Neuronal stem cell (in vitro differentiated cells): ENCODE measurements around the gene RNF214.

ENCODE experiments used
- DNase-seq: peaks from one replicate; pipeline ENCODE4 v3.0.0-alpha.2; 2013; ENCODE audit warnings: low spot score
- H2AFZ ChIP-seq: one replicate; pipeline ENCODE4 v1.6.1; 2013; ENCODE audit warnings: mild to moderate bottlenecking, low read length, inconsistent platforms
- H2AK5ac ChIP-seq: 2 replicates; pipeline ENCODE4 v1.6.1; 2013; ENCODE audit warnings: low read depth, mild to moderate bottlenecking, inconsistent platforms, low read length, moderate library complexity, mixed read lengths
- H2BK120ac ChIP-seq: 2 replicates; pipeline ENCODE4 v1.6.1; 2013; ENCODE audit warnings: low read depth, mild to moderate bottlenecking, inconsistent platforms, low read length, moderate library complexity, mixed read lengths
- H2BK12ac ChIP-seq: one replicate; pipeline ENCODE4 v1.6.1; 2013; ENCODE audit warnings: low read length, inconsistent platforms
- H2BK15ac ChIP-seq: 2 replicates; pipeline ENCODE4 v1.6.1; 2013; ENCODE audit warnings: mild to moderate bottlenecking, low read length, inconsistent platforms, mixed read lengths
- H2BK5ac ChIP-seq: one replicate; pipeline ENCODE4 v1.6.1; 2013; ENCODE audit warnings: inconsistent platforms, mild to moderate bottlenecking, low read length, moderate library complexity
- H3K14ac ChIP-seq: one replicate; pipeline ENCODE4 v1.6.1; 2013; ENCODE audit warnings: low read length, inconsistent platforms
- H3K18ac ChIP-seq: 2 replicates; pipeline ENCODE4 v1.6.1; 2013; ENCODE audit warnings: low read length, inconsistent platforms
- H3K23ac ChIP-seq: 2 replicates; pipeline ENCODE4 v1.6.1; 2013; ENCODE audit warnings: low read depth, mild to moderate bottlenecking, mixed read lengths, low read length, inconsistent platforms; ENCODE audit not compliant: poor library complexity
- H3K27ac ChIP-seq: replicated peaks from 3 replicates; pipeline ENCODE4 v1.5.1; 2013; ENCODE audit warnings: low read length, inconsistent platforms
- H3K27me3 ChIP-seq, 3 experiments: 2 replicates each; pipeline ENCODE4 v1.6.1; 2013; ENCODE audit warnings: low read length in 3 of 3, mild to moderate bottlenecking in 2 of 3, inconsistent platforms in 1 of 3, low read depth in 1 of 3, mixed read lengths in 1 of 3, moderate library complexity in 1 of 3; ENCODE audit not compliant: control insufficient read depth in 3 of 3, insufficient read depth in 3 of 3
- H3K36me3 ChIP-seq, 2 donors: replicated peaks in 1 of 2; 2 replicates each; pipeline ENCODE4 v1.6.1; 2013; ENCODE audit warnings: low read length in 2 of 2; ENCODE audit not compliant: control insufficient read depth in 2 of 2, insufficient read depth in 2 of 2
- H3K4ac ChIP-seq: 2 replicates; pipeline ENCODE4 v1.6.1; 2013; ENCODE audit warnings: inconsistent platforms, mild to moderate bottlenecking, low read length, moderate library complexity
- H3K4me1 ChIP-seq, 2 donors: 1 replicate in 1 of 2; 2 replicates in 1 of 2; pipeline ENCODE4 v1.6.1; 2013; ENCODE audit warnings: low read length in 2 of 2, low read depth in 1 of 2; ENCODE audit not compliant: control insufficient read depth in 2 of 2, insufficient read depth in 1 of 2
- H3K4me2 ChIP-seq: one replicate; pipeline ENCODE4 v1.6.1; 2013; ENCODE audit warnings: mild to moderate bottlenecking, low read length, inconsistent platforms; ENCODE audit not compliant: insufficient read depth, poor library complexity, severe bottlenecking
- H3K4me3 ChIP-seq, 2 donors: 2 replicates each; pipeline ENCODE4 v1.5.1; 2013; ENCODE audit warnings: low read length in 2 of 2, mild to moderate bottlenecking in 2 of 2, inconsistent platforms in 1 of 2, moderate library complexity in 1 of 2
- H3K79me1 ChIP-seq: one replicate; pipeline ENCODE4 v1.6.1; 2013; ENCODE audit warnings: low read depth, mild to moderate bottlenecking, inconsistent platforms, low read length, moderate library complexity
- H3K9ac ChIP-seq: one replicate; pipeline ENCODE4 v1.6.1; 2013; ENCODE audit warnings: mild to moderate bottlenecking, low read depth, low read length, inconsistent platforms; ENCODE audit not compliant: poor library complexity
- H3K9me3 ChIP-seq, 2 donors: replicated peaks in 1 of 2; 2 replicates each; pipeline versions ENCODE3 to v1.6.1; 2013; ENCODE audit warnings: low read length in 2 of 2, mild to moderate bottlenecking in 2 of 2, inconsistent platforms in 1 of 2, low read depth in 1 of 2, mixed read lengths in 1 of 2, moderate library complexity in 1 of 2; ENCODE audit not compliant: control insufficient read depth in 2 of 2, insufficient read depth in 1 of 2
- H4K8ac ChIP-seq: one replicate; pipeline ENCODE4 v1.6.1; 2013; ENCODE audit warnings: low read depth, mild to moderate bottlenecking, inconsistent platforms, low read length, moderate library complexity
- H4K91ac ChIP-seq: one replicate; pipeline ENCODE4 v1.6.1; 2013; ENCODE audit warnings: low read length, low read depth, mild to moderate bottlenecking, inconsistent platforms; ENCODE audit not compliant: poor library complexity
- WGBS, 2 donors: extraction: QIAGEN DNeasy Blood & Tissue Kit; methylation state at CpG; one replicate each; pipeline ENCODE4 v1.1.7; 2013; ENCODE audit warnings: missing lambda C conversion rate in 2 of 2, mixed read lengths in 1 of 2; ENCODE audit not compliant: insufficient read length in 2 of 2, insufficient replicate concordance in 1 of 2; ENCODE audit errors: extremely low coverage in 2 of 2; 5-methylcytosine and 5-hydroxymethylcytosine counted together

RNF214 gene

GRCh38 chr11:117191680-117192400 lies 40.6 kb upstream of the RNF214 start:
- H4K8ac ChIP-seq = no peak overlapping the region
- no peak overlapping the region for H2AK5ac ChIP-seq
- H3K4me1 ChIP-seq = no peaks in the 10 kb centered on the region
- H3K4me3 ChIP-seq = peak overlapping the region in 1 of 2 donors; percentile 49
- no peak overlapping the region for H3K27ac ChIP-seq
- peak overlapping the region; percentile 46 for H3K18ac ChIP-seq
- no peak overlapping the region for H3K4ac ChIP-seq
- no peak overlapping the region for H2AFZ ChIP-seq
- no peak overlapping the region for H3K14ac ChIP-seq
- no peak overlapping the region for H3K23ac ChIP-seq
- H3K79me1 ChIP-seq = no peaks in the 10 kb centered on the region
- H3K9ac ChIP-seq = peak overlapping the region; percentile 54
- no peak for DNase-seq
- H3K4me2 ChIP-seq = no peak overlapping the region
- H3K27me3 ChIP-seq = no peaks in the 10 kb centered on the region
- WGBS, 2 donors = no CpG with 5 or more reads among the region's 26 CpGs
- no peaks in the 10 kb centered on the region for H3K9me3 ChIP-seq
- H2BK15ac ChIP-seq = no peak overlapping the region
- peaks cover 18 to 46% of the 10 kb centered on the region in 2 donors for H3K36me3 ChIP-seq
- no peak overlapping the region for H2BK5ac ChIP-seq
- no peak overlapping the region for H2BK12ac ChIP-seq
- H2BK120ac ChIP-seq = no peak overlapping the region
- no peak overlapping the region for H4K91ac ChIP-seq

- Histone ChIP-seq H3K14ac (no peak overlapping the region), H4K91ac (no peak overlapping the region), H3K9me3 (no peaks in the 10 kb centered on the region), H3K27me3 (no peaks in the 10 kb centered on the region), H3K4me1 (peaks cover 0 to under 1% of the 10 kb centered on the region in 2 donors), H3K4ac (no peak overlapping the region), H3K9ac (no peak overlapping the region), H3K79me1 (no peaks in the 10 kb centered on the region), H3K4me3 (no peak overlapping the region), H3K18ac (no peak overlapping the region), H2BK5ac (no peak overlapping the region), H3K27ac (no peak overlapping the region), H3K23ac (peak overlapping the region; percentile 78), H2AFZ (no peak overlapping the region), H3K4me2 (no peak overlapping the region), H2AK5ac (no peak overlapping the region), H2BK12ac (no peak overlapping the region), H2BK15ac (no peak overlapping the region), H3K36me3 (peaks cover 16 to 43% of the 10 kb centered on the region in 2 donors), H2BK120ac (no peak overlapping the region), H4K8ac (no peak overlapping the region)
- no peak for DNase-seq
- no CpG with 5 or more reads among the region's 17 CpGs for WGBS, 2 donors
Observed at GRCh38 chr11:117192401-117192875, 40.0 kb upstream of the RNF214 start.

DNA sequence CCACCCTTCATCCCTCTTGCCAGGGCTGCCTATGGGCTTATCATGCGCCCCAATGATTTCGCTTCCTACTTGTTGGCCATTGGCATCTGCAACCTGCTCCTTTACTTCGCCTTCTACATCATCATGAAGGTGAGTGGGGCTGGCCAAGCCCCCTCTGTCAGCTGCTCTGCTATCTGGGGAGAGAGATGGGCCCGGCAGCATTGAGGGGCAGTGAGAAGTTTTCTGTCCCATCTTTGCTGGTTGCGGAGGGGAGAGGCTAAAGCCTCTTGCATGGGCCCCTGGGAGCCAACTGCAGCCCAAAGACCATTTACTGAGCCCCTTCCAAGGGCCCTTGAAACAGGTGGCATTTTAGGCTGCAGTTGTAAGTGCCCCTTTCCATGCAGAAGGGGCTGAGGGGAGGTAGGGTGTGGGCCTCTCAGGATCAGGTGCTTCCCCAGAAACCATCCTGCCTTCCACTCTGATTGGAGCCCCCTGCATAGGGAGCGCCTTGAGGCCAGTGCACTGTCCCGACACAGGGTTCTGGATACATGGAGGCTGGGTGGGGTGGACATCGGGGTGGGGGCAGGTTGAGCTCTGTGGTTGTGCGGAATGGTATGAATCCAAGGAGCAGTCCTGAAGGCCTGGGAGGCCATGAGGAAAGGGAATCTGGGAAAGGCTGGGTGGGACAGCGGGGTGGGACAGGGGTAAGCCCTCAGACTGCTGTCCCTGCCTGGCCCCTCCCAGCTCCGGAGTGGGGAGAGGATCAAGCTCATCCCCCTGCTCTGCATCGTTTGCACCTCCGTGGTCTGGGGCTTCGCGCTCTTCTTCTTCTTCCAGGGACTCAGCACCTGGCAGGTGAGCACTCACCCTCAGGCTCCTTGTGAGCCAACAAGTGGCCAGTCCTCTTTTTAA lies 39.1 kb upstream of the RNF214 start:
- no peaks in the 10 kb centered on the region for H3K79me1 ChIP-seq
- no peak overlapping the region for H3K23ac ChIP-seq
- H3K9ac ChIP-seq = no peak overlapping the region
- H2BK15ac ChIP-seq = no peak overlapping the region
- WGBS, 2 donors = no CpG with 5 or more reads among the region's 15 CpGs
- H3K4me2 ChIP-seq = no peak overlapping the region
- no peak overlapping the region for H3K4ac ChIP-seq
- no peaks in the 10 kb centered on the region for H3K9me3 ChIP-seq
- H3K18ac ChIP-seq = no peak overlapping the region
- H2AK5ac ChIP-seq = no peak overlapping the region
- DNase-seq = no peak
- H3K36me3 ChIP-seq = peaks cover 16 to 38% of the 10 kb centered on the region in 2 donors
- no peak overlapping the region for H2BK120ac ChIP-seq
- no peak overlapping the region for H3K4me3 ChIP-seq
- peaks cover 0 to 8% of the 10 kb centered on the region in 2 donors for H3K4me1 ChIP-seq
- no peak overlapping the region for H4K8ac ChIP-seq
- no peak overlapping the region for H2BK5ac ChIP-seq
- H3K27me3 ChIP-seq = no peaks in the 10 kb centered on the region
- H3K14ac ChIP-seq = no peak overlapping the region
- no peak overlapping the region for H2AFZ ChIP-seq
- no peak overlapping the region for H3K27ac ChIP-seq
- H2BK12ac ChIP-seq = no peak overlapping the region
- H4K91ac ChIP-seq = no peak overlapping the region

- no peak overlapping the region for H2AK5ac ChIP-seq
- H3K18ac ChIP-seq = no peak overlapping the region
- no peak overlapping the region for H2BK15ac ChIP-seq
- no peaks in the 10 kb centered on the region for H3K27me3 ChIP-seq
- no peak overlapping the region for H2BK5ac ChIP-seq
- WGBS, 2 donors = no CpG with 5 or more reads among the region's 5 CpGs
- H3K27ac ChIP-seq = no peak overlapping the region
- H2BK12ac ChIP-seq = no peak overlapping the region
- H3K4me1 ChIP-seq = peaks cover 7 to 13% of the 10 kb centered on the region in 2 donors
- no peaks in the 10 kb centered on the region for H3K79me1 ChIP-seq
- H3K9ac ChIP-seq = no peak overlapping the region
- H2BK120ac ChIP-seq = no peak overlapping the region
- H4K91ac ChIP-seq = no peak overlapping the region
- DNase-seq = no peak
- no peak overlapping the region for H3K23ac ChIP-seq
- H3K14ac ChIP-seq = no peak overlapping the region
- H2AFZ ChIP-seq = no peak overlapping the region
- H3K4me3 ChIP-seq = no peak overlapping the region
- no peak overlapping the region for H3K4me2 ChIP-seq
- no peaks in the 10 kb centered on the region for H3K9me3 ChIP-seq
- no peak overlapping the region for H3K4ac ChIP-seq
- H4K8ac ChIP-seq = no peak overlapping the region
- H3K36me3 ChIP-seq = peaks cover 10 to 29% of the 10 kb centered on the region in 2 donors
Observed at GRCh38 chr11:117194267-117194666, 38.2 kb upstream of the RNF214 start.
